ENCODE data around the gene SLC9A3. TPM values are rescaled to one million over a fixed set of nuclear protein-coding genes. Genes with fewer than 3 reads are reported as not detected.

SLC9A3 gene
- total RNA-seq, 1 experiment from 2014 or later, result 2.5 TPM

DNA sequence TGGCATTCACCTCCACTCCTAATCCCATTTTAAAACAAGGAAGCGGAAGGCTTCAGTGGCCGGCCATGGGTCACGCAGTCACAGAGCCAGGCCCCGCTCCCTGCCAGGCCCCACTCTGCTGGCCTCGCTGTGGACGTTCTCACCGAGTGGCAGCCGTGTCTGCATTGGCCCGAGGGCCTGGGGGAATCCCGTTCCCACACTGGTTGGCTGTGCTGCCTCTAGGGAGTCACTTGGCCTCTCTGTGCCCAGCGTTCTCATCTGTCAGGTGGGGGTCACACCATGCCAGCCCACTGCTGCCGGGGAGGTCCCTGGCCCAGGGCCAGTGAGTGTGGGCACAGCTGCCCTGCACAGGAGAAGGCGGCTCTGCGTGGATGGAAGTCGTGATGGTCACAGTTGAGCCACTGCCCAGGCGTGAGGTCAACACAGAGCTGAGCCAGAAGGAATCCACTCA, 13.4 kb upstream of the SLC9A3 start:
- no peak overlapping the region for H3K4me3 ChIP-seq
- peaks cover 12% of the 10 kb centered on the region; the same call in 1 of the 2 replicates for H3K27me3 ChIP-seq
- no peaks in the 10 kb centered on the region for H3K9me3 ChIP-seq (replicated peaks)
- H3K27ac ChIP-seq, result no peak overlapping the region
- no peaks in the 10 kb centered on the region for H3K4me1 ChIP-seq
- H3K36me3 ChIP-seq, result no peaks in the 10 kb centered on the region
- no peak for DNase-seq

DNA sequence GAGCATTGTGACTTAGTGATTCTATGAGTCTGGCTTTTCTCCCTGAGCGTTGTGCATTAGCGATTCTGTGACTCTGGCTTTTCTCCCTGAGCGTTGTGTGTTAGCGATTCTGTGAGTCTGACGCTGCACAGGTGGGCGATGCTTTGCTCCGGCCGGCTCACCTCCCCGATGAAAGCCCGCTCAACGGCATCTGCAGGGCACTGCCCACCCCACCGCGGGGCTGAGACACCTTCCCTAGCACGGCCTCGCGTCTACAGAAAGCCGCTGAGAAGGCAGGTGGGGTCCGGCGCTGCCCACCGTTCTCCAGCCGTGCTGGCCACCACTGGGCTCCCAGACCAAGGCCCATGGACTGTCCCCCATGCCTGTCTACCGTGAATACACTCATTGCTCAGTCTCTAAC, 12.8 kb upstream of the SLC9A3 start:
- no peaks in the 10 kb centered on the region for H3K9me3 ChIP-seq (replicated peaks)
- H3K36me3 ChIP-seq, result no peaks in the 10 kb centered on the region
- no peak for DNase-seq
- H3K4me3 ChIP-seq, result no peak overlapping the region
- no peaks in the 10 kb centered on the region for H3K4me1 ChIP-seq
- peaks cover 12% of the 10 kb centered on the region; the same call in 1 of the 2 replicates for H3K27me3 ChIP-seq
- H3K27ac ChIP-seq, result no peak overlapping the region

DNA sequence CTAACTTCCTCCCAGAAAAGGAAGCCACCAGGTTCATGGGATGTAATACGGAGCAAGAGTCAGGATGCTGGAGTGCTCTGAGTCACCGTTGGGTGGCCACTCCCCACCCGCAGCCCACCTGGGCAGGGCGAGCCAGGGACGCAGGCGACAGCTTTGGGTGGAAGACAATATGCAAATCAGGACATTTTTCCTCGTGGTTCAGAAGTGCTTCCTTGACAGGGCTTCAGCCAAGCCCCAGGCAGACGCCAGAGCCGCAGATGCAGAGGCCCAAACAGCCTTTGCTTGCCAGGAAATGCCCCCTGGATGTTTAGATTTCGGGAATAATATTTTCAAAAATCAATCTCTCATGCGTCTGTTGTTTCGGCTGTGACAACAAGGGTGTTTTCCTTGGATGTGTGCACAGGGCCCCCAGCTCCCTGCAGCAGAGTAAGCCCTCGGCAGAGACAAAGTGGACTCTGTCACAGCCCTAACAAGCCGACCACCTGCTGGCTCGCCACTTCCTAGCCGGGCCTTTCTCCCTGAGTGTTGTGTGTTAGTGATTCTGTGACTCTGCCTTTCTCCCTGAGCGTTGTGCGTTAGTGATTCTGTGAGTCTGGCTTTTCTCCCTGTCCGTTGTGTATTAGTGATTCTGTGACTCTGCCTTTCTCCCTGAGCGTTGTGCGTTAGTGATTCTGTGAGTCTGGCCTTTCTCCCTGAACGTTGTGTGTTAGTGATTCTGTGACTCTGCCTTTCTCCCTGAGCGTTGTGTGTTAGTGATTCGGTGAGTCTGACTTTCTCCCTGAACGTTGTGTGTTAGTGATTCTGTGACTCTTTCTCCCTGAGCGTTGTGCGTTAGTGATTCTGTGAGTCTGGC, 11.8 kb upstream of the SLC9A3 start:
- Histone ChIP-seq H3K27ac (no peak overlapping the region), H3K4me3 (no peak overlapping the region), H3K27me3 (peaks cover 12% of the 10 kb centered on the region; the same call in 1 of the 2 replicates), H3K4me1 (no peaks in the 10 kb centered on the region), H3K36me3 (no peaks in the 10 kb centered on the region), H3K9me3 (replicated peaks) (no peaks in the 10 kb centered on the region)
- DNase-seq, result no peak

DNA sequence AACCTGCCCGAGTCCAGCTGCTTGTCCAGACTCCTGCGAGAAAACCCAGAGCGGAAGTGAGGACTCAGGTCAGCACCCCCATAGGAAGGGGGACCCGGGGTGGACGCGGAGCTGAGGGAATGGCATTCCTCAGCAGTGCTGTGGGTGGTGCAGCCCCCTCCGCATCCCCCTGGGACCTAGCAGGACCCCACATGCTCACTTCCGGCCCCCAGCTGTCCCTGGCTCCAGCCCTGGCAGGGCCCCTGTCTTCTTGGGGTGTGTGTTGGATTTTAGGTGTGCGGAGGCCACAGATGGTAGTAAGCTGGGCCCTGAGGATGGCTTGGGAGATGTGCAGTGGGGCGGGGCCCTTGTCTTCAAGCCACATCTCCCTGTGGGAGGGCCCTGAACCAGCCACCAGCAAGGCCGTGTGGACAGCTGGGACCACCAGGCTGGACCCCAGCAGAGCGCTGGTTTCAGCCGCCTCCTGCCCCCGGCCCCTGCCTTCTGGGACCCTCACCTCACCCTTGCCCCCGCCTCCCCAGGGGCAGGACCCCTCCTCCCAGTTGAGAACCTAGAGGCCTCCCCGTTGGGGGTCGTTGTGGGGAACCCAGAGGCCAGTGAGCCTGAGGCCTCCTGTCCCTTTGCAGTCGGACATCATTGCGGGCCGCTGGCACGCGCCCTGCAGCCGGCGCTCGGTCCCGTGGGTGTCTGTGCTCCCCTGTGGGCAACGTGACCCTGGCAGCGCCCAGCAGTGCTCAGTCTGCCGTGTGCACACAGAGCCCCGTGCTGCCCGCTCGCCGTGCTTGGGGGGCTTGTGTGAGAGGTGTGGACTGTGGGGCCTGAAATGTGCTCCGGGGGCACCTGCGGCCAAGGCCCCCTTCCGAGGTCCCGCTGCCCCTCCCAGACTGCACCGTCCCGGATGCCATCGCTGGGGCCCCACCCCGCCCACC, 10.8 kb upstream of the SLC9A3 start:
- no peak overlapping the region for H3K4me3 ChIP-seq
- no peak overlapping the region for H3K27ac ChIP-seq
- H3K36me3 ChIP-seq, result no peaks in the 10 kb centered on the region
- H3K9me3 ChIP-seq (replicated peaks), result no peaks in the 10 kb centered on the region
- peaks cover 12% of the 10 kb centered on the region; the same call in 1 of the 2 replicates for H3K27me3 ChIP-seq
- no peaks in the 10 kb centered on the region for H3K4me1 ChIP-seq
- no peak for DNase-seq

DNA sequence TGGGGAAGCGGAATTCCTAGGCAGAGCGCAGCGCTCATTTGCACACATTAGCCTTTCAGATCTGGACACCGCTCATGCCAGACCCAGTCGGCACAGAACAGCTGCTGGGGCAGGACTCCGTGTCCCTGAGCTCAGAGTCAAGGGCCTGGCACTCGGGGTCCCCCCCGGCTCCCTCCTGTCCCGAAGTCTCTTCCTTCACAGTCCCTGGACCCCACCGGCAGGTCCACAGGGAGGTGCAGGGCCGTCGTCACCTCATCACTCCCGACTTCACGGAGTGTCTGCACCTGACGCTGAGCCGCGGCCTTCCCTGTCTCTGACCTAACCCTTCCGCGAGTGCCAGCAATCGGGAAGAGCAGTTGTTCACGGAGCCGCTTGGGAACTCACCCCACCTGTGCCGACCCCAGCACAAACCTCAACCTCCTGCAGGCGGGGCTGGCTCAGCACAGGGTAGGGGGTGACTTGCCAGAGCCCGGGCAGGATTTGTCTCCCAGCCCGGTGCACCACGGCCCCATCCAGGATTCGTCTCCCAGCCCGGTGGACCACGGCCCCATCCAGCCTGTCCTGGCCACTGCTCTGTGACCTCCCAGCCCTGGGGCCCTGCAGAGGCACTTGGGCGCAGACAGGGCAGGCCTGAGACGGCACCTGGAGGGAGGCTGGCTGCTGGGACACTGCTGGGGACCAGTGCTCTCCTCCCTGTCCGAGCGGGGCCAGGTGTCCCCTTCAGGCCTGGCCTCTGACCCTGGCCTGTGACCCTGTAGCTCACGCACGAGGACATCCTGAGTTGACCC, 9.9 kb upstream of the SLC9A3 start:
- Histone ChIP-seq H3K27me3 (peaks cover 12% of the 10 kb centered on the region; the same call in 1 of the 2 replicates), H3K36me3 (no peaks in the 10 kb centered on the region), H3K4me3 (no peak overlapping the region), H3K27ac (no peak overlapping the region), H3K4me1 (no peaks in the 10 kb centered on the region), H3K9me3 (replicated peaks) (no peaks in the 10 kb centered on the region)
- no peak for DNase-seq

DNA sequence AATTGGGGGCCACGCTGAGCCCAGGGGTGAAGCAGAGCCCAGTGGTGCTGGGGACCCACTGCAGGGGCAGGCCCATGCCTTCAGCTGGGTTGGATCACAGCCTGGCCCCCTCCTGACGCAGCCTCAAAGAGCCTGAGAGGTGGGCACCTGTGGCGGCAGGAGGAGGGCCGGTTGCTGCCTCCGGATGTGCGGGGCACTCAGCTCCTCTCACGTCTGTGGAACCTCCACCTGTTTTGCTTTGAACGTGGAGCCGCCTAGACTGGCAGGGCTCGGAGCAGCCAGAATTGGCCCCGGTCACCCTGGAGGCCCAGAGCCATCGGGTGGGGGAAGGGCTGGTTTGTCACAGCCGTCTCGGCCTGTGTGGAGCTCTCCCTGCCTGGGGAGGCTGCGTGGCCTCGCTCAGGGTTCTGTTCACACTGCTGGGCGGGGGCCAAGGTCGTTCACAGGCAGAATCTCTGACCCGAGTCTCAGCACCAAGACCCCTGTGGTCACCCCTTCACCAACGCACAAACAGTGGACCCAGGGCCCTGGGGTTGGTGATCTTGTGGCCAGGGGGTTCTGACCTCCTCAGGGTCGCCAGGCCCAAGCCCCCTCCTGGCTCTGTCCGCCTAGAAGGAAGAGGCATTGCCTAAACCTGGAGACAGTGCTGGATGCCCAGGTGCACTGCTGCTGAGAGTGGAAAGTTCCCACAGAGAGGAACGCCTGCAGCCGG, 9.2 kb upstream of the SLC9A3 start:
- Histone ChIP-seq H3K4me3 (no peak overlapping the region), H3K9me3 (replicated peaks) (no peaks in the 10 kb centered on the region), H3K27me3 (peaks cover 12% of the 10 kb centered on the region; the same call in 1 of the 2 replicates), H3K27ac (no peak overlapping the region), H3K4me1 (no peaks in the 10 kb centered on the region), H3K36me3 (no peaks in the 10 kb centered on the region)
- DNase-seq, result no peak

DNA sequence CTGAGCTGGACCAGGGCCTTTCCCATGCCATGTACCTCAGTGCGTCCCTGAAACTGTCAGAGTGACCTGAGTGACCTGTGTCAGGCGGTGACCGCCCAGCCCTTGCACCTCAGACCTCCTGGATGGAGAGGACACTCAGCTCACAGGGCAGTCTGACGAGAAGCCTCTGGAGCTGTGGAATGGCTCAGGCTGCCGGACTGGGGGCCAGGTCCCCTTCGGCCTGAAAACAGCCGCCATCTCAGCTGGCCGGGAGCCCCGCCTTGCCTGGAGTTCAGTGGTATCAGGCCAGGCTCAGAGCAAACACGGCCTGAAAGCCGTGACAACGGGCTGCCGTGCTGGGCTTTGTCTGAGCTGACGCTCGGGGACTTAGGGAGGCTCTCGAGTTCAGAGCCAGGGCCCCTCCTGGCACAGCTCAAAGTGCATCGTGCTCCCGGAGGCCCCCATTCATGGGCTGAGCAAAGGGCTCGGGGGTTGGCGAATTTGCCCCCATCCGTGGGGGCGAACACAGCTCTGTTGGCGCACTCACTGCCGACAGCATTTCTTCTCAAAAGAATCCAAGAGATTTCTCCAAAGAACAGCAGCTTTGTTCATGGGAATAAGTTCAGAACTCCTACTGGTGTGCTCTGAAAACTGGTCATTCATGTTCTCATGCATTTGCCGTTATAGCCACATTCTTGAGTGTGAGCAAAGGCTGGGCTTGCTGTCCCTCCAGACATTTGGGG, 8.4 kb upstream of the SLC9A3 start:
- H3K4me1 ChIP-seq, result no peaks in the 10 kb centered on the region
- H3K4me3 ChIP-seq, result no peak overlapping the region
- no peaks in the 10 kb centered on the region for H3K36me3 ChIP-seq
- H3K27me3 ChIP-seq, result peaks cover 12% of the 10 kb centered on the region; the same call in 1 of the 2 replicates
- H3K27ac ChIP-seq, result no peak overlapping the region
- peak in 1 of 2 experiments; percentile 22 for DNase-seq
- H3K9me3 ChIP-seq (replicated peaks), result no peaks in the 10 kb centered on the region

DNA sequence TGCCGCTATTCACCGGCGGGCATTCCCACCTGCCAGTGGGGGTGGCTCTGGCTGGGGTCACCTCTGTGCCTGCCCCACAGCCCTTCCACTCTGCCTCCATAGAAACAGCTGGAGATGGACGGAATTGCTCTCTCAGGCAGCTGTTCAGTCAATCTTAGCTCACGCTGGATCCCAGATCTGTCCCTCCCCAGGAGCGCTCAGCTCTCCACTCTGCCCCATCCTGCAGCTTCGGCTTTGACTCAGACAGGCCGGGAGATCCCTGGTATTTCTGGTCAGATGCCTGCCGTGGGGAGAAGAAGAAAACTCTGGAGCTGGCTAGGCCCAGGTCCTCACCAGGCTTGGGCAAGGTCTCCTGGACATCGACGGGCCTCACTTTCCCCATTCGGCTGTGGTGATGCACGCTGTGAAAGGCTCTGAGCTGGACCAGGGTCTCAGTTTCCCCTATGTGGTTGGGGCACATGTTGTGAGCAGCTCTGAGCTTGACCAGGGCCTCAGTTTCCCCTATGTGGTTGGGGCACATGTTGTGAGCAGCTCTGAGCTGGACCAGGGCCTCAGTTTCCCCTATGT, 7.6 kb upstream of the SLC9A3 start:
- H3K36me3 ChIP-seq, result no peaks in the 10 kb centered on the region
- no peak overlapping the region for H3K27ac ChIP-seq
- peak; percentile 31 to 50 for DNase-seq
- peaks cover 12% of the 10 kb centered on the region; the same call in 1 of the 2 replicates for H3K27me3 ChIP-seq
- H3K9me3 ChIP-seq (replicated peaks), result no peaks in the 10 kb centered on the region
- H3K4me3 ChIP-seq, result no peak overlapping the region
- H3K4me1 ChIP-seq, result no peaks in the 10 kb centered on the region

DNA sequence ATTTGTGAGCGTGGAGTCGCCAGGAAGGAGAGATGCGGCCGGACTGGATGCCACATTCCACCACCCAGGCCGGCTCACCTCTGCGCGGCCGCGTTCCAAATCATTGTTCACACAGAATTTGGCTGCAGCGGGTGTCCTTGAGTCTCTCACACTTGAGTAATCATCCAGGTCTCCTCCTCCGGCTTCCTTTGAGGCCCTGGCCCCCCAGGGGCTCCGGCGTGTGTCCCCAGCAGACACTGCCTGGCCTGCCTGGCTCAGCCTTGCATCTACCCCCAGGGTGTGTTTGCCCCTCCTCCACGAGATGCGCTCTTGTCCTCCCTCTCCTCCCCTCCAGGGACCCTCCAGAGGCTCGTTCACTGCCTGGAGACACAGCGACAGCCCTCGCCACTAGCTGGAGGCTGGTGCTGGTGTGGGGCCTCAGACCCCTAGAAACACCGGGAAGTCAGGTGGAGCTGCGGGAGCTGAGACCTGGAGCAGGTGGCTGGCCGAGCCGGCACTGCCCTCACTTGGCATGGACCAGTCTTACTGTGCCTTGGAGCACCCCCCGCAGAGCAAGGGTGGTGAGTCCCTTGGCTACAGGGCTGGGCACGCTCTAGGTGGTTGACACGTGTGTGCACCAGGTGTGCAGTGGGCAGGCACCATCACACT, 7.0 kb upstream of the SLC9A3 start:
- DNase-seq, result no peak

DNA sequence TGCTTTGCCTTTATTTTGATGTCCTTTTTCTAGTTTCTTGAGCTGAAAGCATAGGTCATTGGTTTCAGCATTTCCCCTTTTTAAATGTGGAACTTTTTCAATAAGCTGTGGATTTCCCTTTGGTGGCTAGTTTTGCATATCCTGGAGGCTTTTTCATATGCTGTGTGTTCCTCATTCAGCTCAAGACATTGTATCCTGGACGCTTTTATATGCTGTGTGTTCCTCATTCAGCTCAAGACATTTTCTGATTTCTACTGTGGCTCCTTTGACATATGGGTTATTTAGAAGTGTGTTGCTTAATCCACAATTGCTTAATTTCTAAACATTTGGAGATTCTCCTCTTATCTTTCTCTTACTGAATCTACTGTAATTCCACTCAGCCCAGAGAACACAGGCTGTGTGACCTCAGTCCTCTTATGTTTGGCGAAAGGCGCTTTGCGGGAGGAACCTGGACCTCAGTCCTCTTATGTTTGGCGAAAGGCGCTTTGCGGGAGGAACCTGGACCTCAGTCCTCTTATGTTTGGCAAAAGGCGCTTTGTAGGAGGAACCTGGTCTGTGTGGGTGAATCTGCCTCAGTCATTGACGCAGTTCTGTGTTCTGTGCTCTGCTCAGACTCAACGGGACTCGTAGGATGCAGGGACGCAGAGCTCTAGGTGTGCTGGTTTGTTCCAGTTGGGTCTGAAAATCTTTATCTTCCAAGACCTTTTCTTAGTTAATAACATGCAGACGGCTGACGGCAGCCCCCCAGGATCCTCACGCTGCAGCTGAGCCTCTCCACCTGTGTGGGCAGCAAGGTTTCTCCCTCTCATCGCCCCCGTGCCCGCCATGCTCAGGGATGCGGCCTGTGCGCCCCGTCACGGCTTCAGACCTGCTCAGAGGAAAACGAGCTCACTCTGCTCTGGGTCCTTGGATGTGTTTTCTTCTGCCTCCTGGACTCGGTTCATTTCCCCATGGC, 6.0 kb upstream of the SLC9A3 start:
- Histone ChIP-seq H3K36me3 (no peaks in the 10 kb centered on the region), H3K4me1 (no peaks in the 10 kb centered on the region), H3K27me3 (peaks cover 12% of the 10 kb centered on the region; the same call in 1 of the 2 replicates), H3K27ac (no peak overlapping the region), H3K9me3 (replicated peaks) (no peaks in the 10 kb centered on the region), H3K4me3 (no peak overlapping the region)
- DNase-seq, result no peak

More for the DNA sequence above, 7.0 kb upstream of the SLC9A3 start:
- no peaks in the 10 kb centered on the region for H3K4me1 ChIP-seq
- no peak overlapping the region for H3K27ac ChIP-seq
- peaks cover 12% of the 10 kb centered on the region; the same call in 1 of the 2 replicates for H3K27me3 ChIP-seq
- no peaks in the 10 kb centered on the region for H3K36me3 ChIP-seq
- no peak overlapping the region for H3K4me3 ChIP-seq
- no peaks in the 10 kb centered on the region for H3K9me3 ChIP-seq (replicated peaks)

DNA sequence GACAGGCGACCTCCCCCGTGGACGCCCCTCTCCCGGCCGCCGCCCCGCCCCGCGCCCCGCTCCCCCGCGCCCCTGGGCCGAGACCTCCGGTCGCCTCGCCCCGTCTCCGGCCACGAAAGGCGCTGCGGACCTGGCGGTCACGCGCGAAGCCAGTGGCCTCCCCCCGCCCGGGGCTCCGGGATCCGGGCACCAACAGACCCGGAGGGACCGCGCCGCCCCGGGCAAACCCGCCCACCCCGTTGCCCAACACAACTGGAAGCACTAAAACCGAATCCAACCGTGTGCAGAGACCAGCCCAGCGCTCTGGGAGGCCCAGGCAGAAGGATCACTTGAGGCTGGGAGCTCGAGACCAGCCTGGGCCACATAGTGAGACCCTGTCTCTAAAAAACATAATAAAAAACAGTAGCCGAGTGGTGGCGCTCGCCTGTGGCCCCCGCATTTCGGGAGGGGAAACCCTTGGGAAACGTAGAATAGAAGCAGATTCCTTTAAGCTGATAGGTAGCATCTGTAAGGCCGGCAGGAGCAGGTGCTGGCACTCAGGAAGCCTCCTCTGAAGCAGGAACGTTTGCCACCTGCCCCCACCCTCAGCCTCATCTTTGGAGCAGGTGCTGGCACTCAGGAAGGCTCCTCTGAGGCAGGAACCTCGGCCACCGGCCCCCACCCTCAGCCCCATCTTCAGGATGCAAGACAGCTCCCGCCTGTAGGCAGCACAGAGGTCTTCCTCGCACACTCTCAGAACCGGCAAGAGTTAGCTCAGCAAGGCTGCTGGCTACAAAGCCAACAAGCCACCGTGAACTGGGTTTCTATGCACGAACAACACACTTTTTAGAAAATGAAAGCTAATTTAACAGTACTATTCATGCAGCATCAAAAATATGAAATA, 4.6 kb upstream of the SLC9A3 start:
- Histone ChIP-seq H3K27ac (no peak overlapping the region), H3K4me3 (no peak overlapping the region), H3K27me3 (peaks cover 6% of the 10 kb centered on the region; the same call in 1 of the 2 replicates), H3K36me3 (no peaks in the 10 kb centered on the region), H3K9me3 (replicated peaks) (no peaks in the 10 kb centered on the region), H3K4me1 (no peaks in the 10 kb centered on the region)
- no peak for DNase-seq

Data from SJCRH30 (cell line).